Lower lobe of right lung (tissue), 2 donors: Measurements from ENCODE around the gene PPDPF. TPM values are rescaled to one million over a fixed set of nuclear protein-coding genes. Genes with fewer than 3 reads are reported as not detected.

Source experiments
- ATAC-seq, 2 donors: fragments of 200-7000 bp; cut with Tn5 transposase; one replicate each; pipeline ENCODE4 v1.9.1; 2020 to 2022; ENCODE audit warnings: mild to moderate bottlenecking in 2 of 2, moderate library complexity in 2 of 2
- DNase-seq: peaks from one replicate; pipeline ENCODE4 v3.0.0-alpha.2; 2020
- H3K27ac ChIP-seq: fragments of 200-600 bp; one replicate; pipeline ENCODE4 v1.8.0; 2022
- H3K27me3 ChIP-seq: fragments of 200-600 bp; one replicate; pipeline ENCODE4 v1.8.0; 2022; ENCODE audit warnings: low read depth
- H3K36me3 ChIP-seq: fragments of 200-600 bp; one replicate; pipeline ENCODE4 v1.8.0; 2022; ENCODE audit warnings: mild to moderate bottlenecking
- H3K4me1 ChIP-seq: fragments of 200-600 bp; one replicate; pipeline ENCODE4 v1.8.0; 2022
- H3K4me3 ChIP-seq: fragments of 200-600 bp; one replicate; pipeline ENCODE4 v1.8.0; 2022; ENCODE audit warnings: mild to moderate bottlenecking
- H3K9me3 ChIP-seq: fragments of 200-600 bp; one replicate; pipeline ENCODE4 v1.8.0; 2022
- intact Hi-C: fragments of 100-400 bp; cut with DNase I; formaldehyde crosslinking; loops from one replicate; pipeline ENCODE4 v1.11.0; 2022
- total RNA-seq: library from RNA; stranded (reverse); fragmentation: NEBNext Ultra II Directional; extraction: Animal tissue kit (Norgen Biotek cat#: 25700); gene quantifications from one replicate; pipeline ENCODE4 v1.2.1, GENCODE V29; 2021
- TF ChIP-seq, protein P1 (sequence below): fragments of 200-600 bp; IDR thresholded peaks from one replicate; pipeline ENCODE4 v1.8.0; 2022; ENCODE audit warnings: antibody characterized with exemption, mild to moderate bottlenecking
- donor health status: DM: no; HTN: yes; CAD: no; lungs with severe emphysema.

The PPDPF gene
- total RNA-seq, 1 donor from 2014 or later, result 305 TPM

GRCh38 chr20:63495741-63496595 lies 24.6 kb upstream of the PPDPF start:
- no peaks in the 10 kb centered on the region for H3K36me3 ChIP-seq
- peak; percentile 64 to 81 for ATAC-seq
- intact Hi-C loops, result no loop called here
- TF ChIP-seq, protein P1, sequence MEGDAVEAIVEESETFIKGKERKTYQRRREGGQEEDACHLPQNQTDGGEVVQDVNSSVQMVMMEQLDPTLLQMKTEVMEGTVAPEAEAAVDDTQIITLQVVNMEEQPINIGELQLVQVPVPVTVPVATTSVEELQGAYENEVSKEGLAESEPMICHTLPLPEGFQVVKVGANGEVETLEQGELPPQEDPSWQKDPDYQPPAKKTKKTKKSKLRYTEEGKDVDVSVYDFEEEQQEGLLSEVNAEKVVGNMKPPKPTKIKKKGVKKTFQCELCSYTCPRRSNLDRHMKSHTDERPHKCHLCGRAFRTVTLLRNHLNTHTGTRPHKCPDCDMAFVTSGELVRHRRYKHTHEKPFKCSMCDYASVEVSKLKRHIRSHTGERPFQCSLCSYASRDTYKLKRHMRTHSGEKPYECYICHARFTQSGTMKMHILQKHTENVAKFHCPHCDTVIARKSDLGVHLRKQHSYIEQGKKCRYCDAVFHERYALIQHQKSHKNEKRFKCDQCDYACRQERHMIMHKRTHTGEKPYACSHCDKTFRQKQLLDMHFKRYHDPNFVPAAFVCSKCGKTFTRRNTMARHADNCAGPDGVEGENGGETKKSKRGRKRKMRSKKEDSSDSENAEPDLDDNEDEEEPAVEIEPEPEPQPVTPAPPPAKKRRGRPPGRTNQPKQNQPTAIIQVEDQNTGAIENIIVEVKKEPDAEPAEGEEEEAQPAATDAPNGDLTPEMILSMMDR, result peak; percentile 96
- H3K9me3 ChIP-seq, result no peaks in the 10 kb centered on the region
- H3K27ac ChIP-seq, result no peak overlapping the region
- peak; percentile 83 for DNase-seq
- H3K4me1 ChIP-seq, result peaks cover 22% of the 10 kb centered on the region
- H3K4me3 ChIP-seq, result peak overlapping the region; percentile 48
- H3K27me3 ChIP-seq, result peaks cover 58% of the 10 kb centered on the region

- Histone ChIP-seq H3K4me3 (peak overlapping the region; percentile 48), H3K36me3 (no peaks in the 10 kb centered on the region), H3K27ac (no peak overlapping the region), H3K27me3 (peaks cover 57% of the 10 kb centered on the region), H3K4me1 (peaks cover 22% of the 10 kb centered on the region), H3K9me3 (no peaks in the 10 kb centered on the region)
- intact Hi-C loops, result no loop called here
- no peak for DNase-seq
- TF ChIP-seq, protein P1, result no peak
- ATAC-seq, result peak in 1 of 2 donors; percentile 13
Observed at GRCh38 chr20:63496596-63497120, 23.9 kb upstream of the PPDPF start.

- Histone ChIP-seq H3K27ac (no peak overlapping the region), H3K4me3 (no peak overlapping the region), H3K27me3 (peaks cover 64% of the 10 kb centered on the region), H3K9me3 (no peaks in the 10 kb centered on the region), H3K36me3 (no peaks in the 10 kb centered on the region), H3K4me1 (peaks cover 22% of the 10 kb centered on the region)
- ATAC-seq, result no peak
- TF ChIP-seq, protein P1, result no peak
- intact Hi-C loops, result no loop called here
- no peak for DNase-seq
Observed at GRCh38 chr20:63497138-63497945, 23.2 kb upstream of the PPDPF start.

DNA sequence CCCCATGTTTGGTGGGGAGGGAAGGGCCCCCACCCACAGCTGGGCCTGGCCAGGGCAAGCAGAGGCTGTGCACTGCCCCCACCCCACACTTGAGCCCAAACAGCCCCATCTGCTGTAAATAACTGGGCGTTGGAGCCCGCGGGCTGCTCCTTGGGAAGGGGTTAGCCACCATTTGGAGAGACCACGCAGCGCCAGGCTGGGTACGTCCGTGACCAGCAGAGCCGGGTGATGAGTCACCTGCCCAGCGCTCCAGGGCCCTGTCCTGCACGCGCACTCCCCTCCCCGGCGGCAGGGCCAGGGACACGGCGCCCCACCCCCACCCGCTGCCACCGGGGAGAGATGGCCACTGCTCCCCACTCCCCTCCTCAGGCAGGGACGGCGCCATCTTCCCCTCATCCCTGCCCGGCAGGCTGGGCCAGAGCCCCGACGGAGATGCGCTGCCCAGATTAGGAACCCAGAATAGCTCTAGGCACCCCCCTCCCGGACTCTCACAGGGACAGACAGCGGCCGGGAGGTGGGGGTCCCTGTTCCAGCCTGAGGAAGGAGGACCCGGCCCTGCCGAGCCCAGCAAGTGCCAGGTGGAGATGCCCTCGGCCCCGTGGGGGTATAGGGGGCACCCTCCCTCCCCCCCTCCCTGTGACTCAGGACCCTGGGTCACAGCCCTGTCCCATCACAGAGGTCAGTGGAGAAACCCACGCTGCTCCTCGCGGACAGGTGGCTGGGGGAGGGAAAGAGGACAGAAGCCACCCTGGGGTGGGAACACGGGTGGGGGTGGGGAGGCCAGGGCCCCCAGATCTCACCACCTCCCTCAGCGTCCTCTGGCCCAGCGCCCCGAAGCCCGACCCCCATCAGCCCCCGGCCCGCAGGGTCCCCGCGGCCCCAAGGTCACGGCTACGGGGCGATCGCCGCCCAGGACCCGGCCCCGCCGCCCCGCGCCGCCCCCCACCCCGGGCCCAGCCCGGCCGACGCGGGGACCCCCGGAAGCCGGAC lies 22.3 kb upstream of the PPDPF start:
- intact Hi-C loops, result no loop called here
- TF ChIP-seq, protein P1, result no peak
- ATAC-seq (peak; percentile 3 to 34), DNase-seq (no peak)
- H3K9me3 ChIP-seq, result no peaks in the 10 kb centered on the region
- H3K27me3 ChIP-seq, result peaks cover 72% of the 10 kb centered on the region
- no peak overlapping the region for H3K27ac ChIP-seq
- no peak overlapping the region for H3K4me3 ChIP-seq
- H3K4me1 ChIP-seq, result peaks cover 22% of the 10 kb centered on the region
- H3K36me3 ChIP-seq, result no peaks in the 10 kb centered on the region

GRCh38 chr20:63498960-63499337 lies 21.6 kb upstream of the PPDPF start, which contains the start of gene EEF1A2:
TSS of gene EEF1A2 (minus strand) at chr20:63499083. CDS start at chr20:63497763, 1,320 bp downstream.
- H3K27me3 ChIP-seq, result peaks cover 72% of the 10 kb centered on the region
- no peak for DNase-seq

More at GRCh38 chr20:63498960-63499337, 21.6 kb upstream of the PPDPF start, which contains the start of gene EEF1A2:
- no peaks in the 10 kb centered on the region for H3K36me3 ChIP-seq
- no peak for ATAC-seq
- peak within 1 kb of the TSS; percentile 40 for H3K4me3 ChIP-seq
- TF ChIP-seq, protein P1, result no peak
- H3K4me1 ChIP-seq, result peaks cover 22% of the 10 kb centered on the region
- H3K27ac ChIP-seq, result no peak within 1 kb of the TSS
- intact Hi-C loops, result no loop called here
- H3K9me3 ChIP-seq, result no peaks in the 10 kb centered on the region
